ENCODE data around the gene PLK3.
"Not testable (repeated sequence)": the region's sequence is repeated elsewhere in the genome, so short reads cannot be mapped to it uniquely, and the experiment has no call there.

GRCh38 chr1:44766421-44766820 lies 33.8 kb upstream of the PLK3 start:
- TF ChIP-seq, protein P1, sequence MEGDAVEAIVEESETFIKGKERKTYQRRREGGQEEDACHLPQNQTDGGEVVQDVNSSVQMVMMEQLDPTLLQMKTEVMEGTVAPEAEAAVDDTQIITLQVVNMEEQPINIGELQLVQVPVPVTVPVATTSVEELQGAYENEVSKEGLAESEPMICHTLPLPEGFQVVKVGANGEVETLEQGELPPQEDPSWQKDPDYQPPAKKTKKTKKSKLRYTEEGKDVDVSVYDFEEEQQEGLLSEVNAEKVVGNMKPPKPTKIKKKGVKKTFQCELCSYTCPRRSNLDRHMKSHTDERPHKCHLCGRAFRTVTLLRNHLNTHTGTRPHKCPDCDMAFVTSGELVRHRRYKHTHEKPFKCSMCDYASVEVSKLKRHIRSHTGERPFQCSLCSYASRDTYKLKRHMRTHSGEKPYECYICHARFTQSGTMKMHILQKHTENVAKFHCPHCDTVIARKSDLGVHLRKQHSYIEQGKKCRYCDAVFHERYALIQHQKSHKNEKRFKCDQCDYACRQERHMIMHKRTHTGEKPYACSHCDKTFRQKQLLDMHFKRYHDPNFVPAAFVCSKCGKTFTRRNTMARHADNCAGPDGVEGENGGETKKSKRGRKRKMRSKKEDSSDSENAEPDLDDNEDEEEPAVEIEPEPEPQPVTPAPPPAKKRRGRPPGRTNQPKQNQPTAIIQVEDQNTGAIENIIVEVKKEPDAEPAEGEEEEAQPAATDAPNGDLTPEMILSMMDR (IDR thresholded peaks at IDR 0.05) = not testable (repeated sequence)
- not testable (repeated sequence) for TF ChIP-seq POLR2A (IDR thresholded peaks at IDR 0.05)
